Large intestine (tissue), 3 donors: Measurements from ENCODE around the gene PRR16. TPM values are rescaled to one million over a fixed set of nuclear protein-coding genes. Genes with fewer than 3 reads are reported as not detected.
"Not testable (repeated sequence)": the region's sequence is repeated elsewhere in the genome, so short reads cannot be mapped to it uniquely, and the experiment has no call there.

Experiments used
- DNase-seq, 2 donors: peaks; one replicate each; pipeline versions ENCODE4 v3.0.0 to v3.0.0-alpha.2; 2013
- H3K27ac ChIP-seq: one replicate; pipeline ENCODE4 v1.5.1; 2013; ENCODE audit warnings: low read length
- H3K27me3 ChIP-seq: 2 replicates; pipeline ENCODE4 v1.6.1; 2013; ENCODE audit warnings: low read length; ENCODE audit not compliant: control insufficient read depth, insufficient read depth
- H3K36me3 ChIP-seq: 2 replicates; pipeline ENCODE4 v1.6.1; 2013; ENCODE audit warnings: low read length; ENCODE audit not compliant: control insufficient read depth, insufficient read depth
- H3K4me1 ChIP-seq: one replicate; pipeline ENCODE4 v1.6.1; 2013; ENCODE audit warnings: low read length; ENCODE audit not compliant: control insufficient read depth, insufficient read depth
- H3K4me3 ChIP-seq: one replicate; pipeline ENCODE4 v1.5.1; 2013; ENCODE audit warnings: low read length
- H3K9me3 ChIP-seq: one replicate; pipeline ENCODE4 v1.6.1; 2013; ENCODE audit warnings: mild to moderate bottlenecking, low read depth, low read length, moderate library complexity; ENCODE audit not compliant: control insufficient read depth
- WGBS: methylation state at CpG from one replicate; pipeline ENCODE4 v1.1.5; 2013; ENCODE audit warnings: low lambda C conversion rate; ENCODE audit not compliant: insufficient coverage; 5-methylcytosine and 5-hydroxymethylcytosine counted together
- polyA plus RNA-seq: library from polyadenylated mRNA; unstranded; fragments of 120-200 nt; gene quantifications from one replicate; pipeline ENCODE4 v1.2.1, GENCODE V29; 2013

PRR16 gene
- polyA plus RNA-seq, 1 donor: 2.7 TPM

DNA sequence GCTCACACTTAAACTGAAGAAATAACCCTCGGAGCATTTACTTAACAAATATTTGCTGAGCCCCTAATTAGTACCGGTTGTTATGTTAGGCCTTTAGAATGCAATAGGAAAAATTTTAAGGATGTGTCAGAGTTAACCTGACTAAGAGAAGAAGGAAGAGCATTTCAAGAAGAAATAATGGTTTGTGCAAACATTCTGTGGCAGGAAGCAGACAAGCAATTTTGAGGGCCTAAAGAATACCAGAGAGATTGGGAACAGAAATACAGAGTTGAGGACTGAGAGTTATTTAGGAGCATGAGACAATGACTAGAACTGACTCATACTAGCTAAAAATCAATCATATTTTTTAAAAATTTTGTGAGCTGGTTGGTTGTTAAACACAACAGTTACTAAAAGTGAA lies 218.8 kb downstream of the PRR16 start:
- WGBS: 33% methylated on average over 1 of the region's 2 CpGs
- H3K4me3 ChIP-seq: no peak overlapping the region
- no peaks in the 10 kb centered on the region for H3K4me1 ChIP-seq
- DNase-seq: no peak
- no peaks in the 10 kb centered on the region for H3K27me3 ChIP-seq
- no peak overlapping the region for H3K27ac ChIP-seq
- H3K9me3 ChIP-seq: no peaks in the 10 kb centered on the region
- no peaks in the 10 kb centered on the region for H3K36me3 ChIP-seq

DNA sequence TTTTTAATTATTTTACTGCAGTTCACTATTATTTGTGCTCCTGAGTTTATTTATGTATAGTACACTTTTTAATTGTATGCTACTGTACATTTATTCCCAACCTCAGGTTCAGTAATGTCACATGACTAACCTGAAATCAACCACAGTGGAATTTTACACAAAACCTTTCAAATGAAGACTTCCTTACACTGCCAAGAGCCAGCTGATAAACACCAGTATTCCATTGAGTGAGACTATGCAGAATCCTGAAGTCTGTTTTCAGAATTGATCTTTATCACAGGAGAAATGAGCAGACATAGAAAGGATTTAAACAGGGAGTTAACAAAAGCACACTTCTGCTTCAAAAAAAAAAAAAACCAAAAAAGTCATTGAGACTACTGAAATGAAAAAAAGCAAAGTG lies 219.5 kb downstream of the PRR16 start:
- no peaks in the 10 kb centered on the region for H3K27me3 ChIP-seq
- no peaks in the 10 kb centered on the region for H3K9me3 ChIP-seq
- no peaks in the 10 kb centered on the region for H3K4me1 ChIP-seq
- no peak overlapping the region for H3K4me3 ChIP-seq
- H3K36me3 ChIP-seq: no peaks in the 10 kb centered on the region
- no peak overlapping the region for H3K27ac ChIP-seq
- DNase-seq: no peak

- no CpG with 5 or more reads among the region's 2 CpGs for WGBS
- Histone ChIP-seq H3K27ac (no peak overlapping the region), H3K27me3 (no peaks in the 10 kb centered on the region), H3K4me1 (no peaks in the 10 kb centered on the region), H3K9me3 (no peaks in the 10 kb centered on the region), H3K36me3 (no peaks in the 10 kb centered on the region), H3K4me3 (no peak overlapping the region)
- no peak for DNase-seq
Observed at GRCh38 chr5:120684213-120684612, 220.1 kb downstream of the PRR16 start.

GRCh38 chr5:120684749-120685415 lies 220.8 kb downstream of the PRR16 start:
- no peaks in the 10 kb centered on the region for H3K27me3 ChIP-seq
- WGBS: no CpG with 5 or more reads among the region's 2 CpGs
- no peak overlapping the region for H3K27ac ChIP-seq
- H3K36me3 ChIP-seq: no peaks in the 10 kb centered on the region
- H3K4me1 ChIP-seq: no peaks in the 10 kb centered on the region
- no peaks in the 10 kb centered on the region for H3K9me3 ChIP-seq
- DNase-seq: no peak
- H3K4me3 ChIP-seq: no peak overlapping the region

GRCh38 chr5:120690621-120691407 lies 226.7 kb downstream of the PRR16 start:
- Histone ChIP-seq H3K36me3 (no peaks in the 10 kb centered on the region), H3K27me3 (no peaks in the 10 kb centered on the region), H3K4me3 (no peak overlapping the region), H3K4me1 (no peaks in the 10 kb centered on the region), H3K27ac (no peak overlapping the region), H3K9me3 (no peaks in the 10 kb centered on the region)
- WGBS: 79% methylated on average over 7 of the region's 9 CpGs
- no peak for DNase-seq

GRCh38 chr5:120692325-120692724 lies 228.2 kb downstream of the PRR16 start:
- no peaks in the 10 kb centered on the region for H3K27me3 ChIP-seq
- no peaks in the 10 kb centered on the region for H3K4me1 ChIP-seq
- WGBS: no CpG with 5 or more reads among the region's 2 CpGs

DNA sequence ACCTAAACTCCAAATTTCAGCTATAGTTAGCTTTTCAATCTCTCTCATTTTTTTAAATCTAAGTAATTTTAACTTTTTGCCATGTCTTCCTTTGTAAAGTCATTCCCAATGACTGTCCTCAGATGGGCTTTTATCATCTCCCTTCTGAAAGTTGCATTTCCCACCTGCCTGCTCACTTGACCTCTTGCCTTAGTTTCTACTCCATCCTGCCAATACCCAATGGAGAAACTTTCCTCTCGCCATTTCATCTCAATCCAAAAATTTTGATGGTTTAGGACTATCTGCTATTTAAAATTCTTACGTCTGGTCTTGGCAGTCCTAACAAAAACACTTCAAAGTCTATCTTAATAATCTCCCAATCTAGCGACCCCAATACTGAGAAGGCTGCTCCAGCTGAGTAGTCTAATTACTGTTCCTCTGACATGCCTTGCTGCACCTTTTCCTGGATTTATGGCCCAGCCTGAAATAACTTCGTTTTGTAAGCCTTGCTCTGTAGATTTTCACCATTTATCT lies 231.3 kb downstream of the PRR16 start:
- WGBS: 92% methylated on average over 2 of the region's 4 CpGs
- no peaks in the 10 kb centered on the region for H3K27me3 ChIP-seq
- H3K9me3 ChIP-seq: no peaks in the 10 kb centered on the region

More at GRCh38 chr5:120692325-120692724, 228.2 kb downstream of the PRR16 start:
- Histone ChIP-seq H3K9me3 (no peaks in the 10 kb centered on the region), H3K4me3 (no peak overlapping the region), H3K27ac (no peak overlapping the region), H3K36me3 (no peaks in the 10 kb centered on the region)
- DNase-seq: no peak

DNA sequence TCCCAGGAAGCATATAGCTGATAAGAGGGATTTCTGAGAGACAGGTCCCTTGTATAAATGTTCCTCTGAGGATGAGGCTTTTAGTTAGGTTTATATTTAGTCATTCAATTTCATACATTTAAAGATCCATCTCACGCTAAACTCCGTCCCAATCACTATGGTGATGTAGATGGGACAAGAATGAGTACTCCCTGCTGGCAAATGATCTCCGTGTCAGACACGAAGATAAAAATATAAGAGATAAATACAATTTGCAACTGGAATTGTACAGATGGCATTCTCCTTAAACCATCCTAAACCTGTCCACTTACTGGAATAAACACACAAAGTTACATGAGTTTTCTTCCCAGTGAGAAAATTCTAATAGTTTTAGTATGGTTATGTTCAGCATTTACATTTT lies 233.0 kb downstream of the PRR16 start:
- WGBS: 65% methylated on average over 2 of the region's 4 CpGs
- H3K4me1 ChIP-seq: no peaks in the 10 kb centered on the region

More for the DNA sequence above, 231.3 kb downstream of the PRR16 start:
- H3K27ac ChIP-seq: no peak overlapping the region
- DNase-seq: no peak
- H3K4me1 ChIP-seq: no peaks in the 10 kb centered on the region
- H3K4me3 ChIP-seq: no peak overlapping the region
- H3K36me3 ChIP-seq: no peaks in the 10 kb centered on the region

DNA sequence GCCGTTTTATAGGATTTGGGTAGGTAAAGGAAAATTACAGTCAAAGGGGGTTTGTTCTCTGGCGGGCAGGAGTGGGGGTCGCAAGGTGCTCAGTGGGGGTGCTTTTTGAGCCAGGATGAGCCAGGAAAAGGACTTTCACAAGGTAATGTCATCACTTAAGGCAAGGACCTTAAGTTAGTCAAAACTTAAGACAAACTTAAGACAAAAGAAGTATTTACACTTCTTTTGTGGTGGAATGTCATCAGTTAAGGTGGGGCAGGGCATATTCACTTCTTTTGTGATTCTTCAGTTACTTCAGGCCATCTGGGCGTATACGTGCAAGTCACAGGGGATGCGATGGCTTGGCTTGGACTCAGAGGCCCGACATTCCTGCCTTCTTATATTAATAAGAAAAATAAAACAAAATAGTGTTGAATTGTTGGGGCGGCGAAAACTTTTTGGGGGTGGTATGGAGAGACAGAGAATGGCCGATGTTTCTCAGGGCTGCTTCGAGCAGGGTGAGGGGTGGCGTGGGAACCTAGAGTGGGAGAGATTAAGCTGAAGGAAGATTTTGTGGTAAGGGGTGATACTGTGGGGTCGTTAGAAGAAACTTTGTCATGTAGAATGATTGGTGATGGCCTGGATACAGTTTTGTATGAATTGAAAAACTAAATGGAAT lies 233.7 kb downstream of the PRR16 start:
- not testable (repeated sequence) for H3K4me1 ChIP-seq, H3K27me3 ChIP-seq, DNase-seq, H3K27ac ChIP-seq, H3K36me3 ChIP-seq, H3K9me3 ChIP-seq, H3K4me3 ChIP-seq
- WGBS: 90% methylated on average over 6 of the region's 13 CpGs

More for the DNA sequence above, 233.0 kb downstream of the PRR16 start:
- Histone ChIP-seq H3K36me3 (no peaks in the 10 kb centered on the region), H3K9me3 (no peaks in the 10 kb centered on the region), H3K27me3 (no peaks in the 10 kb centered on the region), H3K27ac (no peak overlapping the region), H3K4me3 (no peak overlapping the region)
- no peak for DNase-seq

GRCh38 chr5:120700653-120701052 lies 236.6 kb downstream of the PRR16 start:
- not testable (repeated sequence) for H3K4me1 ChIP-seq, H3K9me3 ChIP-seq, H3K27ac ChIP-seq, DNase-seq, H3K4me3 ChIP-seq, H3K27me3 ChIP-seq, H3K36me3 ChIP-seq
- no CpG with 5 or more reads among the region's 12 CpGs for WGBS
